ENCODE measurements around the gene STPG3. TPM values are rescaled to one million over a fixed set of nuclear protein-coding genes. Genes with fewer than 3 reads are reported as not detected.

Gene STPG3
- not detected for total RNA-seq

GRCh38 chr9:137251194-137251461, at the start of gene STPG3:
Gene STPG3, plus strand, starts transcription at chr9:137251286. Its CDS starts 1 bp downstream, at chr9:137251287.
- Mint-ChIP-seq H3K27ac (no peak within 1 kb of the TSS), H3K4me3 (no peak within 1 kb of the TSS), H3K4me1 (peaks cover 5% of the 10 kb centered on the region), H3K36me3 (no peaks in the 10 kb centered on the region), H3K27me3 (no peaks in the 10 kb centered on the region), H3K9me3 (no peaks in the 10 kb centered on the region)
- ATAC-seq (ENCODE audit: low read depth) (no peak), DNase-seq (no peak)
- POLR2A ChIA-PET = interaction anchor here (7.2 kb wide), 1 partner anchor 8 kb away, joined by 171 read pairs; the partner anchor contains the start of gene TUBB4B

- no peak overlapping the region for H3K27ac Mint-ChIP-seq
- H3K4me1 Mint-ChIP-seq = peaks cover 34% of the 10 kb centered on the region
- no peaks in the 10 kb centered on the region for H3K9me3 Mint-ChIP-seq
- POLR2A ChIA-PET = interaction anchor here (2.1 to 3.5 kb wide), 2 partner anchors 15 kb away, joined by 4 to 42 read pairs; partner anchors contain the start of genes ANAPC2 and SSNA1
- DNase-seq = no peak
- ATAC-seq (ENCODE audit: low read depth) = no peak
- H3K36me3 Mint-ChIP-seq = peaks cover 13% of the 10 kb centered on the region
- H3K27me3 Mint-ChIP-seq = no peaks in the 10 kb centered on the region
- H3K4me3 Mint-ChIP-seq = no peak overlapping the region
Measured at GRCh38 chr9:137202966-137203365, 48.1 kb upstream of the STPG3 start.

- H3K4me3 Mint-ChIP-seq = peak overlapping the region; percentile 95
- no peaks in the 10 kb centered on the region for H3K27me3 Mint-ChIP-seq
- peak overlapping the region; percentile 89 for H3K27ac Mint-ChIP-seq
- DNase-seq = no peak
- ATAC-seq (ENCODE audit: low read depth) = no peak
- POLR2A ChIA-PET = interaction anchor here (0.6 to 4.0 kb wide), 9 partner anchors 10 to 97 kb away, joined by 3 to 31 read pairs (median 5); partner anchors contain the start of genes ANAPC2, CYSRT1, NELFB and NRARP
- peaks cover 35% of the 10 kb centered on the region for H3K4me1 Mint-ChIP-seq
- peaks cover 13% of the 10 kb centered on the region for H3K36me3 Mint-ChIP-seq
- no peaks in the 10 kb centered on the region for H3K9me3 Mint-ChIP-seq
Measured at GRCh38 chr9:137204731-137205125, 46.4 kb upstream of the STPG3 start.

- H3K27me3 Mint-ChIP-seq = no peaks in the 10 kb centered on the region
- DNase-seq (peak; percentile 97), ATAC-seq (ENCODE audit: low read depth) (peak; percentile 51)
- H3K36me3 Mint-ChIP-seq = peaks cover 15% of the 10 kb centered on the region
- peak within 1 kb of the TSS; percentile 95 for H3K4me3 Mint-ChIP-seq
- POLR2A ChIA-PET = interaction anchor here (0.6 to 4.0 kb wide), 11 partner anchors 10 to 96 kb away, joined by 3 to 31 read pairs (median 5); partner anchors contain the start of genes ANAPC2, CYSRT1, NELFB and NRARP
- H3K9me3 Mint-ChIP-seq = no peaks in the 10 kb centered on the region
- peaks cover 35% of the 10 kb centered on the region for H3K4me1 Mint-ChIP-seq
- peak within 1 kb of the TSS; percentile 90 for H3K27ac Mint-ChIP-seq
Measured at GRCh38 chr9:137205126-137206069, 45.7 kb upstream of the STPG3 start, which contains the start of the genes NDOR1 and TMEM203. Gene NDOR1, plus strand, starts transcription at chr9:137205700. Its CDS starts 78 bp downstream, at chr9:137205778. Gene TMEM203, minus strand, starts transcription at chr9:137205648. Its CDS starts 234 bp downstream, at chr9:137205414.

GRCh38 chr9:137206602-137207001, 44.5 kb upstream of the STPG3 start:
- ATAC-seq (ENCODE audit: low read depth) (no peak), DNase-seq (no peak)
- H3K9me3 Mint-ChIP-seq = no peaks in the 10 kb centered on the region
- no peaks in the 10 kb centered on the region for H3K27me3 Mint-ChIP-seq
- POLR2A ChIA-PET = interaction anchor here (0.7 to 4.0 kb wide), 5 partner anchors 11 to 34 kb away, joined by 5 to 31 read pairs (median 8); partner anchors contain the start of genes ANAPC2, CYSRT1, RNF208 and SSNA1
- peak overlapping the region; percentile 90 for H3K27ac Mint-ChIP-seq
- peaks cover 32% of the 10 kb centered on the region for H3K4me1 Mint-ChIP-seq
- H3K36me3 Mint-ChIP-seq = peaks cover 15% of the 10 kb centered on the region
- H3K4me3 Mint-ChIP-seq = peak overlapping the region; percentile 95

GRCh38 chr9:137211532-137211931, 39.6 kb upstream of the STPG3 start:
- peaks cover 14% of the 10 kb centered on the region for H3K4me1 Mint-ChIP-seq
- peaks cover 15% of the 10 kb centered on the region for H3K36me3 Mint-ChIP-seq
- POLR2A ChIA-PET = interaction anchor here (1.5 kb wide), 1 partner anchor 11 kb away, joined by 6 read pairs; the partner anchor contains the start of gene TPRN
- DNase-seq (no peak), ATAC-seq (ENCODE audit: low read depth) (no peak)
- no peak overlapping the region for H3K4me3 Mint-ChIP-seq
- H3K27me3 Mint-ChIP-seq = no peaks in the 10 kb centered on the region
- H3K27ac Mint-ChIP-seq = peak overlapping the region; percentile 61
- no peaks in the 10 kb centered on the region for H3K9me3 Mint-ChIP-seq

- DNase-seq (no peak), ATAC-seq (ENCODE audit: low read depth) (no peak)
- Mint-ChIP-seq H3K36me3 (peaks cover 5% of the 10 kb centered on the region), H3K27me3 (no peaks in the 10 kb centered on the region), H3K9me3 (no peaks in the 10 kb centered on the region), H3K27ac (no peak overlapping the region), H3K4me1 (peaks cover 4% of the 10 kb centered on the region), H3K4me3 (no peak overlapping the region)
- POLR2A ChIA-PET = interaction anchor here (1.5 kb wide), 1 partner anchor 12 kb away, joined by 6 read pairs; the partner anchor contains the start of gene TPRN
Measured at GRCh38 chr9:137212520-137212919, 38.6 kb upstream of the STPG3 start.

GRCh38 chr9:137213160-137214060, 37.7 kb upstream of the STPG3 start:
- Mint-ChIP-seq H3K27me3 (no peaks in the 10 kb centered on the region), H3K4me1 (peaks cover 2% of the 10 kb centered on the region), H3K4me3 (no peak overlapping the region), H3K36me3 (peaks cover 2% of the 10 kb centered on the region), H3K9me3 (no peaks in the 10 kb centered on the region), H3K27ac (no peak overlapping the region)
- no peak for DNase-seq
- POLR2A ChIA-PET = interaction anchor here (1.3 kb wide), 1 partner anchor 9 kb away, joined by 5 read pairs; the partner anchor contains the start of gene RNF208
- no peak for ATAC-seq (ENCODE audit: low read depth)

GRCh38 chr9:137214620-137215019, 36.5 kb upstream of the STPG3 start:
- no peak overlapping the region for H3K27ac Mint-ChIP-seq
- no peaks in the 10 kb centered on the region for H3K9me3 Mint-ChIP-seq
- POLR2A ChIA-PET = interaction anchor here (1.3 kb wide), 1 partner anchor 8 kb away, joined by 5 read pairs; the partner anchor contains the start of gene RNF208
- H3K4me3 Mint-ChIP-seq = no peak overlapping the region
- peaks cover 2% of the 10 kb centered on the region for H3K36me3 Mint-ChIP-seq
- DNase-seq (no peak), ATAC-seq (ENCODE audit: low read depth) (no peak)
- H3K4me1 Mint-ChIP-seq = no peaks in the 10 kb centered on the region
- H3K27me3 Mint-ChIP-seq = no peaks in the 10 kb centered on the region

- Mint-ChIP-seq H3K4me1 (no peaks in the 10 kb centered on the region), H3K36me3 (no peaks in the 10 kb centered on the region), H3K4me3 (no peak overlapping the region), H3K9me3 (no peaks in the 10 kb centered on the region), H3K27ac (no peak overlapping the region), H3K27me3 (no peaks in the 10 kb centered on the region)
- no peak for DNase-seq
- POLR2A ChIA-PET = interaction anchor here (1.2 kb wide), 1 partner anchor 25 kb away, joined by 5 read pairs; the partner anchor contains the start of gene TUBB4B
- no peak for ATAC-seq (ENCODE audit: low read depth)
Measured at GRCh38 chr9:137215196-137215986, 35.7 kb upstream of the STPG3 start.

- no peak for DNase-seq
- Mint-ChIP-seq H3K36me3 (no peaks in the 10 kb centered on the region), H3K27me3 (no peaks in the 10 kb centered on the region), H3K27ac (no peak overlapping the region), H3K9me3 (no peaks in the 10 kb centered on the region), H3K4me3 (no peak overlapping the region), H3K4me1 (no peaks in the 10 kb centered on the region)
- no peak for ATAC-seq (ENCODE audit: low read depth)
- POLR2A ChIA-PET = interaction anchor here (0.6 to 1.3 kb wide), 3 partner anchors 11 to 28 kb away, joined by 3 to 5 read pairs (median 3); partner anchors contain the start of genes ANAPC2, NDOR1, SSNA1 and TMEM203
Measured at GRCh38 chr9:137216188-137216965, 34.7 kb upstream of the STPG3 start.

Measured in activated naive CD8-positive, alpha-beta T cell treated with anti-CD3 and anti-CD28 coated beads, Interleukin-2, amount 10 ng/mL, durations not matched to agents 7 days and 5 days (primary cell).